ENCODE results near the gene RPL14. TPM values are rescaled to one million over a fixed set of nuclear protein-coding genes. Genes with fewer than 3 reads are reported as not detected.

RPL14 gene
- total and polyA plus RNA-seq, 2 of the 13 experiments (the other 11 are each of a cell fraction or from before 2014, with no cell fraction given): 502 to 1,291 TPM

- TF ChIP-seq DZIP1 (CRISPR knock-in tag; IDR thresholded peaks at IDR 0.05) (no peak), ZNF777 (CRISPR knock-in tag; IDR thresholded peaks at IDR 0.05) (peak; percentile 49; the same call in 1 of the 2 replicates), ZNF513 (CRISPR knock-in tag; conservative IDR thresholded peaks at IDR 0.05) (no peak), ZUFSP (CRISPR knock-in tag; IDR thresholded peaks at IDR 0.05; ENCODE audit: borderline replicate concordance) (no peak), ZFP36 (IDR thresholded peaks at IDR 0.05; ENCODE audit: borderline replicate concordance, low read depth, low read length, partially characterized antibody) (no peak), ZNF256 (CRISPR knock-in tag; conservative IDR thresholded peaks at IDR 0.05) (no peak), KDM4B (CRISPR knock-in tag; IDR thresholded peaks at IDR 0.05) (peak; percentile 92), ZSCAN5A (CRISPR knock-in tag; IDR thresholded peaks at IDR 0.05; ENCODE audit: borderline replicate concordance) (no peak; the same call in 1 of the 2 replicates), PHF5A (CRISPR knock-in tag; IDR thresholded peaks at IDR 0.05; ENCODE audit: low read depth, unreplicated experiment) (no peak), NRL (CRISPR knock-in tag; IDR thresholded peaks at IDR 0.05; ENCODE audit: borderline replicate concordance) (peak; percentile 80; the same call in 1 of the 2 replicates), ZNF326 (CRISPR knock-in tag; IDR thresholded peaks at IDR 0.05; ENCODE audit: borderline replicate concordance) (no peak), IKZF5 (CRISPR knock-in tag; IDR thresholded peaks at IDR 0.05) (peak; percentile 86), MEIS2 (CRISPR knock-in tag; IDR thresholded peaks at IDR 0.05) (peak; percentile 70), SMAD9 (CRISPR knock-in tag; IDR thresholded peaks at IDR 0.05) (no peak), SRSF9 (IDR thresholded peaks at IDR 0.05; ENCODE audit: borderline replicate concordance, insufficient read depth, low read depth, low read length, poor library complexity, severe bottlenecking) (no peak), MED8 (CRISPR knock-in tag; IDR thresholded peaks at IDR 0.05; ENCODE audit: insufficient replicate concordance) (no peak), ZNF841 (CRISPR knock-in tag; IDR thresholded peaks at IDR 0.05; ENCODE audit: borderline replicate concordance) (no peak), TBX2 (CRISPR knock-in tag; IDR thresholded peaks at IDR 0.05; ENCODE audit: borderline replicate concordance) (peak; percentile 74; the same call in 1 of the 2 replicates), ZSCAN30 (CRISPR knock-in tag; IDR thresholded peaks at IDR 0.05) (no peak)
Measured at GRCh38 chr3:40505599-40506462, 48.7 kb downstream of the RPL14 start, which contains the start of gene ZNF620 (continued).
